GM12872 (cell line): ENCODE measurements around the gene GRAP.

Experiments
- CTCF ChIP-seq: IDR thresholded peaks from 3 replicates; pipeline ENCODE4 v1.5.1; 2011; ENCODE audit warnings: low read depth, mild to moderate bottlenecking, low read length, moderate library complexity; ENCODE audit not compliant: insufficient read depth

Gene GRAP

GRCh38 chr17:19009970-19010369 lies 36.8 kb downstream of the GRAP start:
- no peak for TF ChIP-seq CTCF

- no peak for TF ChIP-seq CTCF
These were observed 40.1 kb downstream of the GRAP start for GRCh38 chr17:19006698-19007097.

- TF ChIP-seq CTCF = no peak
These were observed 40.8 kb downstream of the GRAP start for GRCh38 chr17:19005789-19006430.

GRCh38 chr17:19005137-19005773 lies 41.5 kb downstream of the GRAP start:
- TF ChIP-seq CTCF = no peak

GRCh38 chr17:19004421-19005136 lies 42.2 kb downstream of the GRAP start, which contains the start of gene FAM83G:
Gene FAM83G (minus strand): TSS chr17:19004764. CDS start chr17:19004041, 723 bp downstream.
- no peak for TF ChIP-seq CTCF

GRCh38 chr17:19003543-19004420 lies 43.0 kb downstream of the GRAP start:
- no peak for TF ChIP-seq CTCF
